GM12864 (cell line): ENCODE data around the gene C2CD2.

ENCODE experiments used
- DNase-seq: peaks from one replicate; pipeline ENCODE4 v3.0.0-alpha.2; 2011; ENCODE audit warnings: low read depth
- H3K4me3 ChIP-seq: 2 replicates; pipeline ENCODE4 v1.5.1; 2011; ENCODE audit warnings: mild to moderate bottlenecking, low read depth, low read length, control low read depth
- CTCF ChIP-seq: IDR thresholded peaks from 2 replicates; pipeline ENCODE4 v1.5.1; 2011; ENCODE audit warnings: low read depth, mild to moderate bottlenecking, moderate library complexity, low read length, control low read depth, inconsistent platforms; ENCODE audit errors: missing control alignments

C2CD2 gene

GRCh38 chr21:41845310-41846032, 108.3 kb downstream of the C2CD2 start:
- DNase-seq: no peak
- no peak overlapping the region for H3K4me3 ChIP-seq
- TF ChIP-seq CTCF: no peak

GRCh38 chr21:41843584-41843983, 110.2 kb downstream of the C2CD2 start:
- H3K4me3 ChIP-seq: no peak overlapping the region
- TF ChIP-seq CTCF: no peak
- DNase-seq: no peak

- no peak overlapping the region for H3K4me3 ChIP-seq
- TF ChIP-seq CTCF: no peak
- DNase-seq: no peak
Observed at GRCh38 chr21:41840880-41841279, 112.9 kb downstream of the C2CD2 start.

- no peak for TF ChIP-seq CTCF
- DNase-seq: no peak
- no peak overlapping the region for H3K4me3 ChIP-seq
Observed at GRCh38 chr21:41839387-41840000, 114.3 kb downstream of the C2CD2 start.

GRCh38 chr21:41837756-41838297, 116.0 kb downstream of the C2CD2 start:
- TF ChIP-seq CTCF: no peak
- H3K4me3 ChIP-seq: no peak overlapping the region
- no peak for DNase-seq

GRCh38 chr21:41836166-41837015, 117.4 kb downstream of the C2CD2 start:
- TF ChIP-seq CTCF: no peak
- peak overlapping the region; percentile 51 for H3K4me3 ChIP-seq
- DNase-seq: no peak
